ENCODE data around the gene OR5B12.

GRCh38 chr11:58465690-58466089, 23.7 kb upstream of the OR5B12 start:
- TF ChIP-seq YY1 (IDR thresholded peaks at IDR 0.05; ENCODE audit: insufficient read depth, insufficient read length) (no peak), SUZ12 (IDR thresholded peaks at IDR 0.05; ENCODE audit: extremely low read depth, insufficient read depth, insufficient read length) (no peak), ZNF274 (IDR thresholded peaks at IDR 0.05; ENCODE audit: low read depth, low read length) (no peak)

All from NT2/D1 (cell line).